Stimulated activated effector memory CD8-positive, alpha-beta T cell treated with anti-CD3 and anti-CD28 coated beads, Interleukin-12 subunit alpha, Interleukin-12 subunit beta, amount 100 ng/mL, for 72 hours (primary cell): Measurements from ENCODE around the gene DMRTC1B.
"Not testable (repeated sequence)": the region's sequence is repeated elsewhere in the genome, so short reads cannot be mapped to it uniquely, and the experiment has no call there.

Experiments
- ATAC-seq: fragments of 150-1000 bp; cut with Tn5 transposase; 2 replicates; pipeline ENCODE4 v1.10.0; 2021
- DNase-seq, 2 donors: peaks; one replicate each; pipeline ENCODE4 v3.0.0; 2021 to 2022; ENCODE audit warnings: low spot score in 2 of 2
- H3K27ac Mint-ChIP-seq: one replicate; pipeline ENCODE4 v1.8.0; 2022; ENCODE audit warnings: mild to moderate bottlenecking, mixed read lengths
- H3K36me3 Mint-ChIP-seq: one replicate; pipeline ENCODE4 v1.8.0; 2022; ENCODE audit warnings: mild to moderate bottlenecking, mixed read lengths
- H3K4me1 Mint-ChIP-seq: one replicate; pipeline ENCODE4 v1.8.0; 2022; ENCODE audit warnings: mixed read lengths
- H3K4me3 Mint-ChIP-seq: one replicate; pipeline ENCODE4 v1.8.0; 2022; ENCODE audit warnings: mild to moderate bottlenecking, mixed read lengths
- H3K9me3 Mint-ChIP-seq: one replicate; pipeline ENCODE4 v1.8.0; 2022; ENCODE audit warnings: mixed read lengths

Gene DMRTC1B, protein sequence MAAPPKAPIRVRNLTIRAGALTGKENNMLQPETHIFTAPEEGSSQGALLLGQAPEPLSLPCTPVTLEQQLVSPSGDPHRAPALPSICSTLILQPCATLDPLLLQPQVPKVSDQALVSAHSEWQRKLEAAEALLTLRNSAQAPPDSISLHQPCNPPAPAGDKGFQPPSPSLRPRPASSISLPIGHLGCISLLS

DNA sequence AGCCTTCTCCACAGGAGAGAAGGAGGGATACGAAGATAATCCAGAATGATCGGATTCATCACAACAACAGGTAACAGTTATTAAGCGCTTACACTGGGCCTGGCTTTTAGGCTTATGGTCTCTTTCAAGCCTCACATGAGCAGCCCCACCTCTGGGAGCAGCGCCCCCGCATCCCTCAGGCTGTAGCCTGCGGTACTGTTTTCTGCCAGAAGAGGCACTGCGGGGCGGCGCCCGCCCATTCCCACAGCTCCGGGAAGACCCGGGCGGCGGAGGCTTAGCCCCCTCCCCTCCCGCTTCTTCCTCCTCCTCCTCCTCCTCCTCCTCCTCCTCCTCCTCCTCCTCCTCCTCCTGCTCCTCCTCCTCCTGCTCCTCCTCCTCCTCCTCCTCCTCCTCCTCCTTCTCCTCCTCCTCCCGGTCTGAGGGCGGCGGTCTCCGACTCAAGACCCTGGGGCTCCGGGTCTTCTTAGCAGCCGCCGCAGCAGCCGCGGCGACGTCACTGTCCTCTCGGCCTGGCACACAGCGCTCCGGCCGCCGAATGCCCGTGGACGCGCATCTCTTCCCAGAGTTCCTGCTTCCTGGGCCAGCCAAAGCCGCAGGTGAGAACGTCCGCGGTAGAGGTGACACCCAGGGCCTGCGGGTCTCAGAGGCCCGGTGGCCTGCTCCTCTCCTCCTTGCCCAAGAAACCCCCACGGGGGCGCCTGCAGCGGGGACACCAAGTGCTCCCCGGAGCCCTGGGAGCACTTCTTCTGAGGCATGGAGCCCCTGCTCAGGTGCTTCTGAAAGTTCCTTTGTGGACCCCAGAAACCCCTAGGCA, at the start of gene DMRTC1B:
Gene DMRTC1B, plus strand, starts transcription at position 238 of the 814 bp plus-strand sequence. CDS start 68,246 bp downstream, outside the sequence.
- not testable (repeated sequence) for H3K9me3 Mint-ChIP-seq, H3K4me1 Mint-ChIP-seq, H3K27ac Mint-ChIP-seq, H3K4me3 Mint-ChIP-seq, H3K36me3 Mint-ChIP-seq, DNase-seq
- ATAC-seq, result peak; percentile 80

DNA sequence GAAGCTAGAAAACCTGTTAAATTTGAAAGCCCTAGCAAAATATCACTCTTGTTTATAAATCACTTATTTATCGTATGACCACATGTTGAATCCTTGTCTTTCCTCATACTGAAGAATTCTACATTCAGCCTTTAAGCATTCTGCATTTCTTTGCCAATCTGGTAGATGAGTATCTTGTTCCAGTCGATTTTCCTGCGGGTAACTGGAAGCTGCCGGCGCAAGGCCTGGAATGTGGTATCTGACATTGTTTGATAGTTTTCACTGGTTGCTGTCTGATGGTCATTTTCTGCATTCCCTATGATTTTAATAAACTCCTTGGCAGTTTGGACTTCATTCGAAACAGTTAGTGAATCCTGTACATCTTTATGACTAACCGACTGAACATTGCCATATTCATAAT, 48.8 kb upstream of the DMRTC1B start:
- no peak overlapping the region for H3K27ac Mint-ChIP-seq
- no peak overlapping the region for H3K4me3 Mint-ChIP-seq
- DNase-seq (no peak), ATAC-seq (no peak)
- H3K36me3 Mint-ChIP-seq, result no peaks in the 10 kb centered on the region
- H3K4me1 Mint-ChIP-seq, result no peaks in the 10 kb centered on the region
- no peaks in the 10 kb centered on the region for H3K9me3 Mint-ChIP-seq

DNA sequence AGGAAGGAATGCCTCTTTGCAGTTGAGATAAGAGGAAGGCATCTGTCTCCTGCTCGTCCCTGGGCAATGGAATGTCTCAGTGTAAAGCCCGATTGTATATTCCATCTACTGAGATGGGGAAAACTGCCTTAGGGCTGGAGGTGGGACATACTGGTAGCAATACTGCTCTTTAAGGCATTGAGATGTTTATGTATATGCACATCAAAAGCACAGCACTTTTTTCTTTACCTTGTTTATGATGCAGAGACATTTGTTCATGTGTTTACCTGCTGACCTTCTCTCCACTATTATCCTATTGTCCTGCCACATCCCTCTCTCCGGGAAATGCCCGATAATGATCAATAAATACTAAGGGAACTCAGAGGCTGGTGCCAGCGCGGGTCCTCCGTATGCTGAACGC, 43.1 kb upstream of the DMRTC1B start:
- H3K4me3 Mint-ChIP-seq, H3K4me1 Mint-ChIP-seq, ATAC-seq, H3K9me3 Mint-ChIP-seq, DNase-seq, H3K27ac Mint-ChIP-seq, H3K36me3 Mint-ChIP-seq: not testable (repeated sequence)

DNA sequence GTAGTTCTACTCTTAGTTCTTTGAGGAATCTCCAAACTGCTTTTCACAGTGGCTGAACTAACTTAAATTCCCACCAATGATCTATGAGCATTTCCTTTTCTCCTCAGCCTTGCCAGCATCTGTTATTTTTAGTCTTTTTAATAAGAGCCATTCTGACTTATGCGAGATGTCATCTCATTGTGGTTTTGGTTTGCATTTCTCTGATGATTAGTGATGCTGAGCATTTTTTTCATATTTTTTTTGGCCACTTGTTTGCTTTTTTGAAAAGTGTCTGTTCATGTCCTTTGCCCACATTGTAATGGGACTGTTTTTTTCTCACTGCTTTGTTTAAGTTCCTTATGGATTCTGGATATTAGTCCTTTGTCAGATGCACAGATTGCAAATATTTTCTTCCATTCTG, 41.1 kb upstream of the DMRTC1B start:
- no peaks in the 10 kb centered on the region for H3K9me3 Mint-ChIP-seq
- H3K4me3 Mint-ChIP-seq, result no peak overlapping the region
- no peak overlapping the region for H3K27ac Mint-ChIP-seq
- no peaks in the 10 kb centered on the region for H3K4me1 Mint-ChIP-seq
- no peaks in the 10 kb centered on the region for H3K36me3 Mint-ChIP-seq
- DNase-seq, result no peak
- ATAC-seq, result no peak

DNA sequence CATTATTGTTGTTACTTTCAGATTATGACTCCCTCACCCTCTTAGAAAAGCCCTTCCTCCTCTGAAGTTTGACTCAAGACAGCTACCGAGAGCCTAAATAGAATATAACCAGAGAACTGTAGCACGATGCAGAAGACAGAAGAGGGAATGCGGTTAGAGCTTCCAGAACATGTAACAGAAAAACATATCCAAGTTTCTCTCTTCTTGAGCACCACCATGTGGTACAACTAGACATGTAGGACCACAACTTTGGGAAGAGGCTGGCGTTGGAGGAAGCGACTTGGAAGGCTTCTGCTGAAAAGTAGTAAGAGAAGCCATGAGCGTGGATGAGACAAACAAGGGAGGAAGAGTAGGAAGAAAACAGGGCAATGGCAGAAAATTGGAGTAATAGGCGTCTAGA, 31.1 kb upstream of the DMRTC1B start:
- not testable (repeated sequence) for H3K27ac Mint-ChIP-seq, H3K4me3 Mint-ChIP-seq, H3K36me3 Mint-ChIP-seq, H3K9me3 Mint-ChIP-seq, ATAC-seq, DNase-seq, H3K4me1 Mint-ChIP-seq

DNA sequence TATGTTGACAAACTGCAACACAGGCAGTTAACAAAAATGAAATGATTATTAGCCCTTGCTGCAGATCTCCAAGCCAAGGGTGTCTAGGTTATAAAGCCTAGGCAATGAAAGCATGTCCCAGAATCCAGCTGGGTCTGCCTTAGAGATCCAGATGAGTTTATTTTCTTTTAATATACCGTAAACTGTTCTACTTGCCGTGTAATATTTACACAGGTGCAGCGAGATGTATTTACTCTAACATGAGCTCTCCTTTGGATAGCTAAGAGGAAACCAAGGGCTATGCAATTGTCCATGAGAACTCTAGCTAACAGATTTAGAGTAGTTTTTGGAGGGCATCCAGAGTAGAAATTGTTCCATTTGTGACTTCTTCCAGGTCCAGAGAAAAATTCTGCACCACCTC, 28.1 kb upstream of the DMRTC1B start:
- H3K36me3 Mint-ChIP-seq, DNase-seq, ATAC-seq, H3K4me1 Mint-ChIP-seq, H3K9me3 Mint-ChIP-seq, H3K4me3 Mint-ChIP-seq, H3K27ac Mint-ChIP-seq: not testable (repeated sequence)

DNA sequence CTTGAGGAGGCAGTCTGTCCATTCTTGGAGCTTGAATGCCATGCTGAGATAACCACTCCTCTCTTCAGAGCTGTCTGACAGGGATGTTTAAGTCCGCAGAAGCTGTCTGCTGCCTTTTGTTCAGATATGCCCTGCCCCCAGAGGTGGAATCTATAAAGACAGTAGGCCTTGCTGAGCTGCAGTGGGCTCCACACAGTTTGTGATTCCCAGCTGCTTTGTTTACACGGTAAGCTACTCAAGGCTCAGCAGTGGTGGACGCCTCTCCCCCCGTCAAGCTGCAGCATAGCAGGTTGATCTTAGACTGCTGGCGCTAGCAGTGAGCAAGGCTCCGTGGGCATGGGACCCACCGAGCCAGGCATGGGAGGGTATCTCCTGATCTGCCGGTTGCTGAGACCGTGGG, 16.2 kb upstream of the DMRTC1B start:
- H3K4me3 Mint-ChIP-seq, H3K4me1 Mint-ChIP-seq, H3K27ac Mint-ChIP-seq, H3K36me3 Mint-ChIP-seq, ATAC-seq, H3K9me3 Mint-ChIP-seq, DNase-seq: not testable (repeated sequence)

DNA sequence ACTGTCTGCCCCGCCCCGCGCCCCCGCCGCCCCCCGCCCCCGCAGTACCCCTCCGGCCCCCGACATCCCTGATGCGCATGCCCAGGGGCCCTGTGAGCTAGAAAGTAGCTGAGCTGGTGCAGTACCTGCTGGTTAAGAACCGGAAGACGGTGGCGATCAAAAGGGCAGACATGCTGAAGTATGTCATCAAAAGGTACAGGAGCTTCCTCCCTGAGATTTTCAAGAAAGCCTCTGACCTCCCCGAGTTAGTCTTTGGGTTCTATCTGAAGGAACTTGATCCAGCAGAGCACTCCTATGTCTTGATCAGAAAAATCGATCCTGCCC, 739 bp downstream of the DMRTC1B start:
- peak; percentile 83 for ATAC-seq
- not testable (repeated sequence) for DNase-seq, H3K4me1 Mint-ChIP-seq, H3K36me3 Mint-ChIP-seq, H3K27ac Mint-ChIP-seq, H3K9me3 Mint-ChIP-seq, H3K4me3 Mint-ChIP-seq

DNA sequence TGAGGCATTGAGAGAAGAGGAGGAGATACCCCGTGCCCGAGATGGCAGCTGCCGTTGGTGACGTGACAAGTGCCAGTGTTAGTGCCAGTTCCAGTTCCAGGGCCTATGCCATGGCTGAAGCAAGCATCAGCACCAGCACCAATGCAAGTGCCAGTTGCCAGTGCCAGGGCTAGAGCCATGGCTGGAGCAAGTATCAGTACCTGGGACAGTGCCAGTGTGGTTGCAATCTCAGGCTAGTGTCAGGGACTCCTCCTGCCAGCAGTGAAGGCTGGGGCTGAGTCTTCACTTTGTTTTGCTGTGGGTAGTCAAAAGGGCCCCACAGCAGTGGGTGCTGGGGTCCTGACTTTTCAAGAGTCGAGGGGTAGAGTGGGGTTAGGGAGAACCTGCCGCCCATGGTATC, 1.5 kb downstream of the DMRTC1B start:
- H3K9me3 Mint-ChIP-seq, ATAC-seq: not testable (repeated sequence)

DNA sequence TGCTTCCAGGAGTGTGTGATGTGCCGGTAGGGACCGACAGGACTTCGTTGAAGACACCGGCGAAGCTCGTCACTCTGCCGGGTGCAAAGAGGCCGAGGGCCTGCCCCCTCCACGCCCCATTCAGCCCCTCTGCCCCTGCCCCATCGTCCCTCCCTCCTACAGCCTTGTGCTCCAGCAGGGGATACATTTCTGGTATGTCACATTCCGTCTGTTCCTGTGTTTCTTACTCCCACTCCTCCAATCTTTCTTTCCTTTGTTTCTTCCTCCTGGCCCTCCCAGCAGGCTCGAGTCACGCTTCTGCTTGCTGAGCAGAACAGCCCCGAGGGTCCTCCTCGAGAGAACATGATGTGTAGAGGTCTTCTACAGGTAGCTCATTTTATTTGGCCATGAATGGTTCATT, 5.9 kb downstream of the DMRTC1B start, which contains the start of gene FAM236B:
Gene FAM236B, minus strand, starts transcription at position 101 of the 400 bp plus-strand sequence. Its CDS starts 100 bp downstream, at position 1.
- H3K4me1 Mint-ChIP-seq, H3K9me3 Mint-ChIP-seq, H3K27ac Mint-ChIP-seq, H3K36me3 Mint-ChIP-seq, DNase-seq, ATAC-seq, H3K4me3 Mint-ChIP-seq: not testable (repeated sequence)

More for the DNA sequence above, 1.5 kb downstream of the DMRTC1B start:
- DNase-seq, H3K36me3 Mint-ChIP-seq, H3K4me3 Mint-ChIP-seq, H3K27ac Mint-ChIP-seq, H3K4me1 Mint-ChIP-seq: not testable (repeated sequence)

DNA sequence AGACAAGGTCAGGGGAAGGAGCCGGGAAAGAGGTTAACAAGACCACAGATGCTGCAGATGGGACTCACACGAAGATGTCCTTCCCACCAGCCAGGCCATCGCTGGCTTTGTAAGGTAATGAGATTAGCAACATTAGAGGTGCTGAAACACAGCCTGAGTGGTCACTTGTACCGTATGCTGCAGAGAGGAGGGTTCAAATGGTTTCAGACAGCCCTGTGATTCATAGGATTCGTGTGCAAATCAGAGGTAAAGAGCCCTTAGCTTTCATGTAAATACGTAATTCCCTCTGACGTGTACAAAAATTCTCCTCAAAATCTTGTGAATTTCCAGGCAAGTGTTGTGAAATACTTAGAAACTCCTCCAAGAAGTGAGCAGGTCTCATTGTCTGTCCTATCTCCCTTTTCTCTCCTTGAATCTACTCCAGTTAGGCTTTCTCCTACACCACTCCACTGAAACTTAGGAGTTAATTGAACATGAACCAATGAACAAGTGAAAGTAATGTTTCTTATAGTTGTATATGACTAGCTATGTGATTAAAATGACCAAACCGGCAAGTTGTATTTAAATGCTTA, 6.8 kb downstream of the DMRTC1B start:
- DNase-seq, H3K4me1 Mint-ChIP-seq, H3K27ac Mint-ChIP-seq, H3K4me3 Mint-ChIP-seq, H3K9me3 Mint-ChIP-seq, H3K36me3 Mint-ChIP-seq, ATAC-seq: not testable (repeated sequence)

DNA sequence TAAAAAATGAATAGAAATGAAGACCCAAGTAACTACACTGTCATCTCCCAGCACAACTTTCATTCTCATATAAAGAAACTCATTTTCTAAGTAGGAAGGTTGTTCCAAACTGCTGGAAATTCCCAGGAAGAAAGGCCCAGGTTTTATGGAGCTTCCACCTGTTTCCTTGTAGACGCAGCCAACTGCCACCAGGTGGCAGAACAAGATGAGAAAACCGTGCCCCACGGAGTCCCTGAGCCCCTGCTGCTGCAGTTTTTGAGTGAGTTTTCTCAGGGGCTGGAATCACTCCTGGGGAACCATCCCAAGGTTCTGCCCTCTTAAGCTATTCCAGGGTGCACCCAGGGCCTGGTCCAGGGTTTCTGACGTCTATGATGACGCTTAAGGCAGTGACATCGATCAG, 7.3 kb downstream of the DMRTC1B start:
- H3K4me1 Mint-ChIP-seq, H3K4me3 Mint-ChIP-seq, DNase-seq, H3K36me3 Mint-ChIP-seq, H3K9me3 Mint-ChIP-seq, ATAC-seq, H3K27ac Mint-ChIP-seq: not testable (repeated sequence)

DNA sequence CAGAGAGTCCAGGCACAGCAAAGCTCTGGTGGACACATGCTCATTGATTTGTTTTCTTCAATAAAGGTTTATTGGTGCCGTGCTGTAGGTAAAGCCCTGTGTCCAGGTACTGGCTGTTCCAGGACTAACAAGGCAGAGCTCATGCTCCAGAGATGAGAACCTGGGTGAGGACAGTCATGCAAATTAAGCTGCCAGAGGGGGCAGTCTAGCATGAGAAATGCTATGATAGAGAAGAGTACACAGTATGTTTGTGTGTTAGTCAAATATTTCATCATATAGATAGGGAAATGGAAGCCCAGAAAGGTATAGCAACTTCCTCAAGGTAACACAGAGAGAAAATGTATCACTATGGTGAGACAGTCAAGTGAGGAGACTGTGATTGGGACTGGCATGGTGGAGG, 11.5 kb downstream of the DMRTC1B start:
- ATAC-seq, H3K4me1 Mint-ChIP-seq, DNase-seq, H3K36me3 Mint-ChIP-seq, H3K4me3 Mint-ChIP-seq, H3K27ac Mint-ChIP-seq, H3K9me3 Mint-ChIP-seq: not testable (repeated sequence)

DNA sequence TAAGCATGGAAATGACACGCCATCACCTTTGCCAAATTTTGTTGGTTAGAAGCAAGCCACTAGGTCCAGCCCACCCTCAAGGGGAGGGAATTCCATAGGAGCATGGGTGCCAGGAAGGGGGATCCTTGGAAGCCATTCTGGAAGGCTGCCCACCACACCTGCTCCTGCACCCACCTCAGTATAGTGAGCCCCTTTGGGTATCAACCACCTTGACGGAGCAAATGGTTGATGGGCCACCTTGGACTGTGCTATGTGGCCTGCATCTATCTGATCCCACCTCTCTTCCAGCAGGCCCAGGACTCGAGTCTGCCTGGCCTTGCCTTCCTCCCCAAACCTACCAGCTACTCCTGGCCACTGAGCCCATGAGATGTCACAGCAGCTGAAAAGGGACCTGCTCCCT, 13.7 kb downstream of the DMRTC1B start:
- H3K36me3 Mint-ChIP-seq, H3K9me3 Mint-ChIP-seq, H3K27ac Mint-ChIP-seq, H3K4me3 Mint-ChIP-seq, DNase-seq, ATAC-seq, H3K4me1 Mint-ChIP-seq: not testable (repeated sequence)

DNA sequence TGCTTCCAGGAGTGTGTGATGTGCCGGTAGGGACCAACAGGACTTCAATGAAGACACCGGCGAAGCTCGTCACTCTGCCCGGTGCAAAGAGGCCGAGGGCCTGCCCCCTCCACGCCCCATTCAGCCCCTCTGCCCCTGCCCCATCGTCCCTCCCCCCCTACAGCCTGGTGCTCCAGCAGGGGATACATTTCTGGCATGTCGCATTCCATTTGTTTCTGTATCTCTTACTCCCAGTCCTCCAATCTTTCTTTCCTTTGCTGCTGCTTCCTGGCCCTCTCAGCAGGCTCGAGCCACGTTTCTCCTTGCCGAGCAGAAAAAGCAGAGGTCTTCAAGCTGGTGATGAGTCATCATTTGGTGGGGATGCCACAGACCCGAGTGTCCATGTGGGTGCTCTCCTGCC, 31.4 kb downstream of the DMRTC1B start, which contains the start of gene FAM236D:
Gene FAM236D, minus strand, starts transcription at position 101 of the 400 bp plus-strand sequence. Its CDS starts 100 bp downstream, at position 1.
- not testable (repeated sequence) for H3K9me3 Mint-ChIP-seq, H3K27ac Mint-ChIP-seq, H3K4me3 Mint-ChIP-seq, ATAC-seq, DNase-seq, H3K4me1 Mint-ChIP-seq, H3K36me3 Mint-ChIP-seq

DNA sequence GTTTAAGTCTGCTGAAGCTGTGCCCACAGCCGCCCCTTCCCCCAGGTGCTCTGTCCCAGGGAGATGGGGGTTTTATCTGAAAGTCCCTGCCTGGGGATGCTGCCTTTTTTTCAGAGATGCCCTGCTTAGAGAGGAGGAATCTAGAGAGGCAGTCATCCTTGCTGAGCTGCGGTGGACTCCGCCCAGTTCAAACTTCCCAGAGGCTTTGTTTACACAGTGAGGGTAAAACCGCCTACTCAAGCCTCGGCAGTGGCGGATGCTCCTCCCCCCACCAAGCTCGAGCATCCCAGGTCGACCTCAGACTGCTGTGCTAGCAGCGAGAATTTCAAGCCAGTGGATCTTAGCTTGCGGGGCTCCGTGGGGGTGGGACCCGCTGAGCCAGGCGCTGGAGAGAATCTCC, 54.0 kb downstream of the DMRTC1B start:
- not testable (repeated sequence) for H3K36me3 Mint-ChIP-seq, ATAC-seq, H3K27ac Mint-ChIP-seq, DNase-seq, H3K9me3 Mint-ChIP-seq, H3K4me3 Mint-ChIP-seq, H3K4me1 Mint-ChIP-seq
